Tibial nerve (tissue), 3 donors: ENCODE results near the gene KRT32.

Experiments
- POLR2A ChIP-seq, 2 donors: fragments of 450-650 bp; IDR thresholded peaks; one replicate each; pipeline ENCODE4 v1.6.1; 2017; ENCODE audit warnings: antibody characterized with exemption in 2 of 2, mild to moderate bottlenecking in 2 of 2, moderate library complexity in 2 of 2
- TF ChIP-seq, protein P1 (sequence below), 5 experiments: fragments of 200-600 bp in 3 of 5; fragments of 450-650 bp in 2 of 5; sonication (generic) in 3 of 5; IDR thresholded peaks; one replicate each; pipeline ENCODE4 v1.5.1; 2016 to 2019; ENCODE audit warnings: antibody characterized with exemption in 5 of 5, mild to moderate bottlenecking in 3 of 5, moderate library complexity in 2 of 5

DNA sequence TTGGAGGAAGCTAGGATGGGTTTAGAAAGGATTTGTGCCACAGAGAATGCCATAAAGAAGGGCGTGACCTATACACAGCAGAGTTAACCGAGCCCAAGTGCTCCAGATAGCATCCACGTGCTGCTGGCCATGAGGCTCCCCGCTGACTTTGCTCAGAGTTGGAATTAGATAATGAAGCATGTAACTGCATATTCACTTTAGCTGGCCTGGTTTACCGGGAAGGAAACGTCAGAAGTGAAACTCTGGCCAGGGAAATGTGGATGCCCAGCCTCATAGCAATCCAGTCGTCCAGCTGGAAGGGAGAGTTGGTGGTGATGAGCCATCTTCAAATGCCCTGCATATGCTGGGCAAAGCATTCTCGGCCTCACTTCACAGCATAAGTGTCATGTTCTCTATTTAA, 7.7 kb upstream of the KRT32 start:
- TF ChIP-seq, protein P1, sequence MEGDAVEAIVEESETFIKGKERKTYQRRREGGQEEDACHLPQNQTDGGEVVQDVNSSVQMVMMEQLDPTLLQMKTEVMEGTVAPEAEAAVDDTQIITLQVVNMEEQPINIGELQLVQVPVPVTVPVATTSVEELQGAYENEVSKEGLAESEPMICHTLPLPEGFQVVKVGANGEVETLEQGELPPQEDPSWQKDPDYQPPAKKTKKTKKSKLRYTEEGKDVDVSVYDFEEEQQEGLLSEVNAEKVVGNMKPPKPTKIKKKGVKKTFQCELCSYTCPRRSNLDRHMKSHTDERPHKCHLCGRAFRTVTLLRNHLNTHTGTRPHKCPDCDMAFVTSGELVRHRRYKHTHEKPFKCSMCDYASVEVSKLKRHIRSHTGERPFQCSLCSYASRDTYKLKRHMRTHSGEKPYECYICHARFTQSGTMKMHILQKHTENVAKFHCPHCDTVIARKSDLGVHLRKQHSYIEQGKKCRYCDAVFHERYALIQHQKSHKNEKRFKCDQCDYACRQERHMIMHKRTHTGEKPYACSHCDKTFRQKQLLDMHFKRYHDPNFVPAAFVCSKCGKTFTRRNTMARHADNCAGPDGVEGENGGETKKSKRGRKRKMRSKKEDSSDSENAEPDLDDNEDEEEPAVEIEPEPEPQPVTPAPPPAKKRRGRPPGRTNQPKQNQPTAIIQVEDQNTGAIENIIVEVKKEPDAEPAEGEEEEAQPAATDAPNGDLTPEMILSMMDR (IDR thresholded peaks at IDR 0.05), result no peak
- TF ChIP-seq POLR2A (IDR thresholded peaks at IDR 0.05), result no peak
